Keratinocyte (primary cell): ENCODE results near the gene CDH6.

Experiments used
- CTCF ChIP-seq, 3 experiments: IDR thresholded peaks in 1 of 3; conservative IDR thresholded peaks in 1 of 3; optimal IDR thresholded peaks in 1 of 3; 2 replicates in 2 of 3; 3 replicates in 1 of 3; pipeline versions ENCODE3 to v1.5.1; 2011; ENCODE audit warnings: low read length in 3 of 3, mild to moderate bottlenecking in 3 of 3, moderate library complexity in 2 of 3, control low read depth in 1 of 3, inconsistent platforms in 1 of 3; ENCODE audit not compliant: insufficient read depth in 2 of 3; ENCODE audit errors: extremely low read depth in 1 of 3
- EZH2 ChIP-seq: IDR thresholded peaks from one replicate; pipeline ENCODE4 v1.6.1; 2012; ENCODE audit warnings: inconsistent platforms, mild to moderate bottlenecking, low read length, moderate library complexity

GRCh38 chr5:31273161-31273560 is 79.7 kb downstream of the CDH6 start:
- TF ChIP-seq CTCF (optimal IDR thresholded peaks at IDR 0.05 in 1 of 3, IDR thresholded peaks at IDR 0.05 in 1 of 3, conservative IDR thresholded peaks at IDR 0.05 in 1 of 3; ENCODE audit: extremely low read depth in 1 of 3, insufficient read depth in 2 of 3, low read length in 3 of 3), result no peak
- TF ChIP-seq EZH2, result no peak
